Measurements from ENCODE around the gene HACD3. TPM values are rescaled to one million over a fixed set of nuclear protein-coding genes. Genes with fewer than 3 reads are reported as not detected.

Gene HACD3
- total RNA-seq, 2 donors from 2014 or later = 36.0 to 68.7 TPM

GRCh38 chr15:65583701-65584100 is 53.4 kb downstream of the HACD3 start:
- H3K9ac ChIP-seq (ENCODE audit: low read depth in 2 of 2, low read length in 2 of 2) = no peak overlapping the region
- H3K27ac ChIP-seq = no peak overlapping the region
- intact Hi-C loops (cut with DNase I) = no loop called here
- no peaks in the 10 kb centered on the region for H3K36me3 ChIP-seq
- no peaks in the 10 kb centered on the region for H3K27me3 ChIP-seq
- H3K4me1 ChIP-seq = no peaks in the 10 kb centered on the region
- no peak overlapping the region for H3K4me3 ChIP-seq
- H3K9me3 ChIP-seq = no peaks in the 10 kb centered on the region
- DNase-seq = no peak
- TF ChIP-seq, protein P1, sequence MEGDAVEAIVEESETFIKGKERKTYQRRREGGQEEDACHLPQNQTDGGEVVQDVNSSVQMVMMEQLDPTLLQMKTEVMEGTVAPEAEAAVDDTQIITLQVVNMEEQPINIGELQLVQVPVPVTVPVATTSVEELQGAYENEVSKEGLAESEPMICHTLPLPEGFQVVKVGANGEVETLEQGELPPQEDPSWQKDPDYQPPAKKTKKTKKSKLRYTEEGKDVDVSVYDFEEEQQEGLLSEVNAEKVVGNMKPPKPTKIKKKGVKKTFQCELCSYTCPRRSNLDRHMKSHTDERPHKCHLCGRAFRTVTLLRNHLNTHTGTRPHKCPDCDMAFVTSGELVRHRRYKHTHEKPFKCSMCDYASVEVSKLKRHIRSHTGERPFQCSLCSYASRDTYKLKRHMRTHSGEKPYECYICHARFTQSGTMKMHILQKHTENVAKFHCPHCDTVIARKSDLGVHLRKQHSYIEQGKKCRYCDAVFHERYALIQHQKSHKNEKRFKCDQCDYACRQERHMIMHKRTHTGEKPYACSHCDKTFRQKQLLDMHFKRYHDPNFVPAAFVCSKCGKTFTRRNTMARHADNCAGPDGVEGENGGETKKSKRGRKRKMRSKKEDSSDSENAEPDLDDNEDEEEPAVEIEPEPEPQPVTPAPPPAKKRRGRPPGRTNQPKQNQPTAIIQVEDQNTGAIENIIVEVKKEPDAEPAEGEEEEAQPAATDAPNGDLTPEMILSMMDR (IDR thresholded peaks at IDR 0.05) = no peak

DNA sequence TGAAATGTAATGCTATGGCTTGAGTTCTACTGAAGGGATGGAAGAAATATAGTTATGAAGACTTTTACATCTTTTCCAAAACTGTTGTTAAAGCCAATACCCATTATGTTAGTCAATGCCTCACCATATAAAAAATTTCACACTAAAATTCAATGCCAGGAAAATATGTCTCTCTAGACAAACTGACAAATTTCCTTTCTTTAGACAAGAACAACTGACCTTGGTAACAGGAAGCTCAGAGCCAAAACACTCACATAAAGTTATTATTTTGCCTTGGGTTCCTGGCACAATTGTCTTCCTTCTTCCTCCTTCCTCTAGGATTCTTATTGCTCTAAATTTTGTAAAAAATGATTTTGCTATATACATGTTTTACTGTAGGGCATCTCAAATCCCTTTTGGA is 54.0 kb downstream of the HACD3 start:
- Histone ChIP-seq H3K27ac (no peak overlapping the region), H3K9me3 (no peaks in the 10 kb centered on the region), H3K36me3 (no peaks in the 10 kb centered on the region), H3K9ac (ENCODE audit: low read depth in 2 of 2, low read length in 2 of 2) (no peak overlapping the region), H3K27me3 (no peaks in the 10 kb centered on the region), H3K4me1 (no peaks in the 10 kb centered on the region), H3K4me3 (no peak overlapping the region)
- intact Hi-C loops (cut with DNase I) = no loop called here
- no peak for DNase-seq
- TF ChIP-seq, protein P1 (IDR thresholded peaks at IDR 0.05) = no peak

- Histone ChIP-seq H3K4me3 (no peak overlapping the region), H3K27ac (no peak overlapping the region), H3K36me3 (no peaks in the 10 kb centered on the region), H3K9ac (ENCODE audit: low read depth in 2 of 2, low read length in 2 of 2) (no peak overlapping the region), H3K9me3 (no peaks in the 10 kb centered on the region), H3K4me1 (no peaks in the 10 kb centered on the region), H3K27me3 (no peaks in the 10 kb centered on the region)
- TF ChIP-seq, protein P1 (IDR thresholded peaks at IDR 0.05) = no peak
- DNase-seq = no peak
- intact Hi-C loops (cut with DNase I) = no loop called here
Observed at GRCh38 chr15:65587094-65587493, 56.8 kb downstream of the HACD3 start.

- H3K9ac ChIP-seq (ENCODE audit: low read depth in 2 of 2, low read length in 2 of 2) = no peak overlapping the region
- DNase-seq = no peak
- TF ChIP-seq, protein P1 (IDR thresholded peaks at IDR 0.05) = no peak
Observed at GRCh38 chr15:65595960-65596359, 65.7 kb downstream of the HACD3 start.

DNA sequence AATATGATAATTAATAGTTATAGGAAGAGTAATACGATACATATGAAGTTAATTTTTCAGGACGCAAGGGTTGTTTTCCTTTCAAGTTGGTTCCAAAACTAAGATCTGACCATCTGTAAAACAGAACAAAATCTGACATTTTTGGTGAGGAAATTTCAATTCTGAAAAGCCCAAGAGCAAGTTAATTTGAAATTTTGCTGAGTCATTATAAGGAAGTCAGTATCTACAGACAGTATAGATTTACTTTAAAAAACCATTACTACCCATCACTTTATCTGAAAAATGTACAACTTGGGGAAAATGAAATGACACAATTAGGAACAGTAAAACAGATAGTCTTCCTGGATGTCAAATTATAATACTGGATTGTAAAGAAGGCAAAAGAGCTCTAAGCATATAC is 68.2 kb downstream of the HACD3 start:
- no peaks in the 10 kb centered on the region for H3K27me3 ChIP-seq
- H3K9ac ChIP-seq (ENCODE audit: low read depth in 2 of 2, low read length in 2 of 2) = no peak overlapping the region
- no peak overlapping the region for H3K4me3 ChIP-seq
- H3K36me3 ChIP-seq = peaks cover 28% of the 10 kb centered on the region
- intact Hi-C loops (cut with DNase I) = no loop called here
- H3K27ac ChIP-seq = no peak overlapping the region
- TF ChIP-seq, protein P1 (IDR thresholded peaks at IDR 0.05) = no peak
- H3K9me3 ChIP-seq = no peaks in the 10 kb centered on the region
- no peak for DNase-seq
- H3K4me1 ChIP-seq = no peaks in the 10 kb centered on the region

More at GRCh38 chr15:65595960-65596359, 65.7 kb downstream of the HACD3 start:
- no peak overlapping the region for H3K27ac ChIP-seq
- no peaks in the 10 kb centered on the region for H3K9me3 ChIP-seq
- peaks cover 28% of the 10 kb centered on the region for H3K36me3 ChIP-seq
- H3K4me1 ChIP-seq = no peaks in the 10 kb centered on the region
- intact Hi-C loops (cut with DNase I) = no loop called here
- no peaks in the 10 kb centered on the region for H3K27me3 ChIP-seq
- H3K4me3 ChIP-seq = no peak overlapping the region

DNA sequence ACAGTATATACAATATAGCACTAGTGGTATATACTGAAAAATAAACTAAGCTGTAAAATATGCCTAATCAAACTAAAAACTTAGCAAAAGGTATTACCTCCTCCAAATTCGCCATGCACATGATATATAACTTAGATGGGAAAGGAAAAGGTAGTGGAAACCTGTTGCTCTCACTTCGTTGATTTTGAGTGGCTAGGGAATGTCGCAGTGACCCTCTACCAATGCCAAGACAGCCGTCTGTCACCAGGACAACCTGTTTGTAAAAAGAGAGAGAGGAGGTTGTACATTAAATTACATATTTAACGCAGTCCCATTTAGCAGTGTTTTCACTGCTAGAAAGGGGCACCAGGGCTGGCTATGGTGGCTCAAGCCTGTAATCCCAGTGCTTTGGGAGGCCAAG is 69.4 kb downstream of the HACD3 start:
- Histone ChIP-seq H3K27ac (no peak overlapping the region), H3K9me3 (no peaks in the 10 kb centered on the region), H3K9ac (ENCODE audit: low read depth in 2 of 2, low read length in 2 of 2) (no peak overlapping the region), H3K36me3 (peaks cover 36% of the 10 kb centered on the region), H3K4me3 (no peak overlapping the region), H3K27me3 (no peaks in the 10 kb centered on the region), H3K4me1 (no peaks in the 10 kb centered on the region)
- TF ChIP-seq, protein P1 (IDR thresholded peaks at IDR 0.05) = no peak
- intact Hi-C loops (cut with DNase I) = no loop called here
- no peak for DNase-seq
